GM23248 (cell line): ENCODE measurements around the gene RAPSN.

Source experiments
- EZH2 ChIP-seq: fragments of 200-600 bp; sonication (generic); IDR thresholded peaks from 2 replicates; pipeline ENCODE4 v1.6.1; 2018; ENCODE audit warnings: antibody characterized with exemption, mild to moderate bottlenecking; ENCODE audit not compliant: insufficient read depth, poor library complexity, severe bottlenecking
- EZH2phosphoT487 ChIP-seq: fragments of 200-600 bp; sonication (generic); IDR thresholded peaks from 2 replicates; pipeline ENCODE4 v1.6.1; 2018; ENCODE audit warnings: antibody characterized with exemption, moderate library complexity, mild to moderate bottlenecking, low read depth; ENCODE audit not compliant: insufficient read depth

GRCh38 chr11:47467357-47467756 lies 18.4 kb upstream of the RAPSN start:
- no peak for TF ChIP-seq EZH2
- no peak for TF ChIP-seq EZH2phosphoT487
